IPS DF 4.7 (cell line): ENCODE results near the gene AMPD2.
"Not testable (repeated sequence)": the region's sequence is repeated elsewhere in the genome, so short reads cannot be mapped to it uniquely, and the experiment has no call there.

Experiments used
- DNase-seq: peaks from one replicate; pipeline ENCODE4 v3.0.0-alpha.2; 2013; ENCODE audit warnings: low spot score; ENCODE audit errors: extremely low read depth

The AMPD2 gene

DNA sequence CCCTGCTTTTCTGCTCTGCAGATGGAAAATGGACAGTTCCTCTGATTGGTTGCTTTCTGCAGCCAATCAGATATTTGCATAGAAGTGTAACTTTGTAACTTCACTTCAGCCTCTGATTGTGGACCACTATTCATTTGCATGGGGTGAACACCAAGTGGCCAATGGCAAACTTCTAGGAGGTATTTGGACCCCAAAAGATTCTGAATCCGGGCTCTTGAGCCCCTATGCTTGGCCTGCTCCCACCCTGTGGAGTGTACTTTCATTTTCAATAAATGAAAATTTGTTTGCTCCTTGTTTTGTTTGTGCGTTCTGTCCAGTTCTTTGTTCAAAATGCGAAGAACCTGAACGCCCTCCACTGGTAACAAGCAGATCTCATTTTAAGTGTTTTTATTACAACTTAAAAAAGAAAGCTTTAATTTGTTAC is 29.9 kb downstream of the AMPD2 start:
- no peak for DNase-seq

DNA sequence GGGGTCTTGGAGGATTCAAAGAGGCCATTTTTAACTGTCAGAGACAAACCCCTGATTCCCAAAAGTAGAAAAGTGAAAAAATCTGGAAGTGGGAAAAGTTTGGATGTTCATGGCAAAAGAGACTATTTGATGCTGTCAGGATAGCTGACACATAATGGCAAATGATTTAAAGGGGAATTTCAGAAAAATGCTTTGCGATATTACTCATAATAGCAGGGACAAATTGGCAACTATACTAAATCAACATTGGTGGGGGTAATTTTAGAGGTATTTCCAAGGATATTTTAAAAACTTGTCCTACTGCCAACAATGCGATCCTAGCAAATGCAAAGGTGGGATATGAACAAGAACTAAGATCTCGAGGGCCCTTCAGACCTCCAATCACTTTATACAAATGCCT is 31.0 kb downstream of the AMPD2 start:
- no peak for DNase-seq

DNA sequence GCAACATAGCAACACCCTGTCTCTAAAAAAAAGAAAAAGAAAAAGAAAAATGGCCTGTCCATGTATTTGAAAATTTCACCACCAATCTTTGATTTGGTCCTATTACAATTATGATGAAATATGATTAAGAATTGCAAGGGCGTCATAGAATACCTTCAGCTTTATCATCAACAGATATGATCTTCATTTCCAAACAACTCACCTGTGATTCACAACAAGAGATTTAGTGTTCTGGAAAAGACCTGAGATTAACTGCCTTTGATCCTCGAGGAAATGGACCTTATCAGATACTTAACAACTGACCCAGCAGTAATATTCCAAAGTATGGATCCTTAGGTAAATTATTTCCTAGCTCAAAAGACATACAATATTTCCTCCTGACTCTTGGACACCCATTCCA is 32.8 kb downstream of the AMPD2 start:
- DNase-seq: no peak

DNA sequence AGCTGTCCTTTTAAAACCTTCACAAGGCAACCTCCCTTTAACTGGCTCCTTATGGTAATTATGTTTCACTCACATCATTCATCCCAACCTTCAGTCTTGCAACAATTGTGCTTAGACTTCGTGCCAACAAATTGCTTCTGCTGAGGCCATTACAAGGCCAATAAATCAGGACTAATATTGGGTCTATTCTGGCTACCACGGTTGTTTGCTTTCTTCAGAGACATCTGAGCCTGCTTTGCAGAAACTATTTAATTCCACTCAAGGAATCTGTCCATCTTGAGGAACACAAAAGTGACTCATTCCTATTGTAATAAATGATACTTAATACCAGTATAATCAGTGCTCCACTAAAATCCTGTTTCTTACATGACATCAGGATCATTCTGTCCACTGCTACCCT is 33.7 kb downstream of the AMPD2 start:
- no peak for DNase-seq

DNA sequence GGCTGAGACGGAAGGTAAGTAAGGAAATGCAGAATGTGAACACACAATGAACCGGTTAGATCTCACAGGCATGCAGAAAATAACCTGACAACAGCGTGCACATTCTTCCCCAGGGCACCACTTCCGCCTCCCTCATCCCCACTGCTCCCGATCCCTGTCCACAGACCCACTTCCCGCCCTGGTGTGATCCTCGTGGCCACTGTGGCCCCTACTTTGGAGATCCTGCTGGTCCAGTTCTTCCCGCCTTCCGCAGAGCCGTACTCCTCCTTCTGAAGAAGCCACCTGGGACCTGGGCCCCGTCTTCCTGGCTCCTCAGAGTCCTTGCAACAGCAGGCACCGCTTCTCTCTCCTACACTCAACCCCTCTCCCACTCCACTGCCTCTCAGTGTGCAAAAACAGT is 34.9 kb downstream of the AMPD2 start:
- DNase-seq: no peak

DNA sequence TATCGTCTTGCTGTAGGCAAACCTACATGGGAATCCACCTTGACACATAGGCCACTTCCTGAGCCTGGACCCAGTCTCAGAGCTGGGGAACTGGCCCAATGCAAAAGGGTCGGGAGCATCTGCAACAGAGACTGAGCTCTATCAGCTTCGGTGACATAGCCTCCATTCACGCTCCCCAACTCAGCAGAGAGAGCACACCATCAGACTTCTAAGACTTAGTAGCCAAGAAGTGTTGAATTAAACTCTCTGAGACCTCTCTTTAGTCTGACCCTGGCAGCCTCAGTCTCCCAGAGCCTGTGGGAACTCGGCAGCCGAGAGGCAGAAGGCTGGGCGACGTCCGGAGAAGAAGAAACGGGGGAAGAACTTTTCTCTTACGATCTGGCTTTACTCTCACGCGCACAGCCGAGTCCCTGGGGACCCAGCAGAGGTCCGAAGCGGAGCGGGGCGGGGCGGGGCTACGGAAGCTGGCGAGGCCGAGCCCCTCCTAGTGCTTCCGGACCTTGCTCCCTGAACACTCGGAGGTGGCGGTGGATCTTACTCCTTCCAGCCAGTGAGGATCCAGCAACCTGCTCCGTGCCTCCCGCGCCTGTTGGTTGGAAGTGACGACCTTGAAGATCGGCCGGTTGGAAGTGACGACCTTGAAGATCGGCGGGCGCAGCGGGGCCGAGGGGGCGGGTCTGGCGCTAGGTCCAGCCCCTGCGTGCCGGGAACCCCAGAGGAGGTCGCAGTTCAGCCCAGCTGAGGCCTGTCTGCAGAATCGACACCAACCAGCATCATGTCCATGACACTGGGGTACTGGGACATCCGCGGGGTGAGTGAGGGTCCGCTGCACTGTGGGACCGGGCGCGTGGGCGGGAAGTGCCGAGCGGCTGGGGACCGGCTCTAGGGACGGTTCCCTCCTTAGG is 36.2 kb downstream of the AMPD2 start, which contains the start of gene GSTM4:
Gene GSTM4 (plus strand): TSS at position 485 of the 905 bp plus-strand sequence. CDS start 291 bp downstream, at position 776.
- no peak for DNase-seq

DNA sequence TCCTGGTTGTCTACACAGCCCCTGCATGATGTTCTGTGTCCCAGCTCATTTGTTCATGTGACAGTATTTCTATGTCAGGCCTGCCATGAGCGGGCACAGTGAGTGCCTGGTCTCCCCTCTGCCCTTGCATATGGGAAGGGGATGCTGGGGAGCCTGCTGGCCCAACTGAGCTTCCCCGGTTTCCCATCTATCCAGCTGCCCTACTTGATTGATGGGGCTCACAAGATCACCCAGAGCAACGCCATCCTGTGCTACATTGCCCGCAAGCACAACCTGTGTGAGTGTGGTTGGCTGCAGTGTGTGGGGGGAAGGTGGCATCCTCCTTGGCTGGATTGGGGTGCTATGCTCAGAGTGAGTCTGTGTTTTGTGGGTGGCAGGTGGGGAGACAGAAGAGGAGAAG is 37.8 kb downstream of the AMPD2 start:
- no peak for DNase-seq

DNA sequence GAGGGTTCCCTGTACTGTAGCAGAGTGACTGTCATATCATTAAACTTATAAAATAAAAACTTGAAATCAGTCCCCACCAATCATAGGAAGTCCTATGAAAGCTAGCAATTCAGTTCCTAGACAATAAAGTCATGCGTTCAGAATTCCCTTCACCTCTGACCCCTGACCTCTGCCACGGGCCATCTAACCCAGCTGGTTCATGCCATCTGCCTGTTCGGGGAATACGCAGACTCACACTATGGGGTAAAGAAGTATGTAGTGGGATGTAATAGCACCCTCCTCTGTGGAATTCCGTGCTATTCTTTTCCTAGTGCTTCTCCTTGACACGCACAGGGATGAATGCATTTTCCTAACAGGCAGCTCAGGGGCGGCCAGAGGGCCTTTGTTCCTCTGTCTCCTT is 38.3 kb downstream of the AMPD2 start:
- no peak for DNase-seq

DNA sequence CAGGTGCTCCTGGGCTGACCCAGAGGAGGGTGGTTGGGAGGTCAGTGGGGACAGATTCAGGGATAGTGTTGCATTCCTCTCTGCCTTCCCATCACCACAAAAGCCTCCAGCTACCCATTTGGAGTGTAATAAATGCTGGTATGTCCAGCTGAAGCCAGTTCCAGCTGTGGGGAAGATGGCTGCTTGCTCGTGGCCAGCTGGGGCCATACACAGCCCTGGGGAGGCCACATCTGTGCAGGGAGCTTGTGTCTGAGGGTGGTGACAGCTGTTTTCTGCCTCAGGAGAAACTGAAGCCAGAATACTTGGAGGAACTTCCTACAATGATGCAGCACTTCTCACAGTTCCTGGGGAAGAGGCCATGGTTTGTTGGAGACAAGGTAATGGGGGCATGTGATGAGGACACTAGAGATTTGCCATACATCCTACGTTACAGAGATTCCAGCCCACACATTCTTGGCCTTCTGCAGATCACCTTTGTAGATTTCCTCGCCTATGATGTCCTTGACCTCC is 39.0 kb downstream of the AMPD2 start:
- no peak for DNase-seq

DNA sequence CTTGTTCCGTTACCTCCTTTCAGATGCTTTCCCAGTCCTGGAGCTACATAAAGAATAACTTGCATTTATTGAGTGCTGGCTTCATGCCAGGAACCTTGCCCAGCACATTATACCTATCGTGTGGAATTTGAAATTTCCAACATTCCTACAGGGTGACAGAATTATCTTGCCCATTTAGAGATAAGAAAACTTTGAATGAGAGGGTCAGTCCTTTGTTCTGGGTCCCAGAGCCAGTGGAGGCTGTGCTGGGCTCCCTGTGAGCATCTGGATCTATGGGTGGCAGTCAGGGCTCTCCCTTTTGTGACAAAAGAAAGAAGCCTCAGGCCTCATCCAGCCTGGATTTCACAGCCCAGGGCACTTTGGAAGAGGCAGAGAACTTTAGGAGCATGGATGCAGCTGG is 39.5 kb downstream of the AMPD2 start:
- DNase-seq: no peak

DNA sequence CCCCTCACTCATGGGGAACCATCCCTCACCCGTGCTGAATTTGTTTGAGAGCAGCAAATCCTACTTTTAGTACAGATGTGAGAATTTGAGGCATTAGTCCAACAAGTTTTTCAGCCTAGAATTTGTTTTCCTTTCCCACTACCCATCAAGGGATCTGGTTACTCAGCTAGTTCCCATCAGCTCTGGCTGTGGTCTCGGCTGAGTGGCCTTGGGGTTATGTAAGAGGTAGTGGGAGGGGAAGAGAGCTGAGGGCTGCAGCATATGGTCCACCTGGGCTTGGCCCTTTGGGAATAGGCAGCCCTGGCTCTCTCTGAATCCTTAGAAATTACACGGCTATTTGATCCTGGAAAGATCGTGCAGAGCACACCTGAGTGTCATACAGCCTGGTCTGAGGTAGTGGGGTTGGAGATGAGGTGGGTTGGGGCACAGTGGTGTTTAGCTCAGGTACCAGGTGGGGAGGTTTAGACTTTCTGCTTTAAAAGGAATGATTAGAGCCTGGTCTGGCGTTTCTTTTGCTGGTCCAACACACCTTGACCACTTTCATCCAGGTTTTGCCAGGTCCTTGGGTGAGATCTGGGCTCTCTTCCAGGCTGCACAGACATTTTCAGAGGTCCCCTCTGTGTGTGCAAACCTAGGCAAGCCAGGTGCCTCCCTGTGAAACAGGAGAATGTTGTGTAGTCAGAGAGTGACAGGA is 40.5 kb downstream of the AMPD2 start:
- DNase-seq: no peak

DNA sequence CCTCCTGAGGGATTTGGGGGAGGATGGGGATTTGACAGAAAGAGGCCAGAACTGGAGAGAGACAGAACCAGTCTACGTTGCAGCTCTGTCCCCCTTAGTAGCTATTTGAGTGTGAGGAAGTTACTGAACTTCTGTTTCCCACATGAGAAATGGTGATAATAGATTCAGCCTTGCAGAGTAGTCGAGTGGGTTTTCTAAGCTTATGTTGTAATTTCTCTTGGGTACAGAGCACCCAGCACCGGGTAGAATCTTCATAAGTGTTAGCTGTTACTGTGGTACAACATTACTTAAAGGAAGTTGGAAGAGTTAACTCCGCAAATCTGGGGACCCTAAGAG is 41.0 kb downstream of the AMPD2 start:
- DNase-seq: not testable (repeated sequence)

DNA sequence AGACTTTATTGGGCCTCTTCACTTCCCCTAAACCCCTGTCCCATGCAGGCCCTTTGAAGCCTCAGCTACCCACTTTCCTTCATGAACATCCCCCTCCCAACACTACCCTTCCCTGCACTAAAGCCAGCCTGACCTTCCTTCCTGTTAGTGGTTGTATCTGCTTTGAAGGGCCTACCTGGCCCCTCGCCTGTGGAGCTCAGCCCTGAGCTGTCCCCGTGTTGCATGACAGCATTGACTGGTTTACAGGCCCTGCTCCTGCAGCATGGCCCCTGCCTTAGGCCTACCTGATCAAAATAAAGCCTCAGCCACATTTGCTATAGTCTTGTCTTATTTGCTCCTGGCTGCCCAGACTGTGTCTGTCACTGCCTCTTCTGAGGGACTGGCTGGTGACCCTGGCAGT is 41.8 kb downstream of the AMPD2 start:
- no peak for DNase-seq

DNA sequence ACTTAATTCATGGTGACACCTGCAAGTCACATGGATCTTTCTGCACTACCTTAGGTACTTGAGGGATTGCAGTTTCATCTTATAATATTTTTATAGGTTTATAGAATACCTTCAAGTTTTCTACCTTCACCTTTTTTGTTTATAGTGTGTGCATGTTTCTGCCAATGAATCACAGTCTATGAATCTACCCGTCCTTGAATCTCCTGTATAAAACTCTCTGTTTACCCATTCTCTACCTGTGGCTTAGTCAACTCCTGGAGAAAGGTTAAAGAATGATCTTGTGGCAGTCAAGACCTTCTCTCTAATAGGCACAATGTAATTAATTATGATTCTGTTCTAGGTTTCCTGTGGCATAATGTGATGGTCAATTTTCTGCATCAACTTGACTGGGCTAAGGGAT is 45.0 kb downstream of the AMPD2 start:
- DNase-seq: no peak

DNA sequence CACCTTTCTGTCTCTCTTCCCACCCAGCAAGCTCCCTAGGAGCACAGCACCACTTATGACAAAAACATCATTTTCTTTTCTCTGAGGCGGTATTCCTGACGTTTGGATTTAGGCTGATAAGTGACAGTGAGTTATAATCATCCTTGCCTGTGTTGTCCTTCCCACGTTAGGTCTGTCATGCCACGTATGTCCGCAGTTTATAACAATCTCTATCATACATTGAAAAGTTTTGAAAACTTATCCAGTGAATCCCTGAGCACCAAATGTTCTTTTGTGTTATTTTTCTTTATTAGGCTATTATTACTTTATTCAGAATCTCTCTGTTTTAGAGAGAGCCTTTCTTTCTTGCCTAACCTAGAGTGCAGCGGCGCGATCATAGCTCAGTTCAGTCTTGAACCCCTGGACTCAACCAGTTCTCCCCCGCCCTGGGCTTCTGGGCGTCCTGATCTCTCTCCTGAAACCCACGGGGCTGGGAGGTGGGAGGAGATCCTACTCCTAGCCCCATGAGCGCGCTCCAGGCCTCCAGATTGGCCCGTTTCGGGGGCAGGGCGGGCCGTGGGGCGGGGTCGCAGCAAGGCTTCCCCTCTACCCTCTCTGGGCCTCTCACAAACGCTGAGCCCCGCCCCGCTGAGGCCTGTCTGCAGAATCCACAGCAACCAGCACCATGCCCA is 48.0 kb downstream of the AMPD2 start, which contains the start of gene GSTM2:
Gene GSTM2 (plus strand): TSS at position 606 of the 671 bp plus-strand sequence. CDS start 59 bp downstream, at position 665.
- no peak for DNase-seq

DNA sequence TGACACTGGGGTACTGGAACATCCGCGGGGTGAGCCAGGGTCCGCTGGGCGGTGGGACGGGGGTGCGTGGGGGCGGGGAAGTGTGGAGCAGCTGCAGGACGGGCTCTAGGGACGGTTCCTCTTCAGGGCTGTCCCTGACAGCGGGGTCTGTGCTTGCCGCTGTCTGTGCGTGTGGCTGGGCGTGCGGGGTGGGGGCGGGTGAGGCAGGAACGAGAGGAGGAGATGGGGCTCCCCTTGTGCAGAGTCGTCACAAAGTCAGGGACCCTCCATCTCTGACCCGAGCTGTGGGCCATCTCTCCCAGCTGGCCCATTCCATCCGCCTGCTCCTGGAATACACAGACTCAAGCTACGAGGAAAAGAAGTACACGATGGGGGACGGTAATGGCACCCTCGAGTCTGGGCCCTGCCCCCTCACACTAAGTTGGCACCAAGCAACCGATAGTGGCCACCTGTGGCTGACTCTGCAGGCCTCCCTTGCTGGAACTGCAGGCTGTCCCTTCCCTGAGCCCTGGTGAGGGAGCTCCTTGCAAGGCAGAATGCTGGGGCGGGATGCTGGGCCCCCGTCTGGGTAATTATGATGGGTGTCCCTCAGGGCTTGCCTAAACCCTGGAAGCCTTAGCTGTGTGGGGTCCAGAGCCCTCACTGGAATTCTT is 48.6 kb downstream of the AMPD2 start:
- no peak for DNase-seq

DNA sequence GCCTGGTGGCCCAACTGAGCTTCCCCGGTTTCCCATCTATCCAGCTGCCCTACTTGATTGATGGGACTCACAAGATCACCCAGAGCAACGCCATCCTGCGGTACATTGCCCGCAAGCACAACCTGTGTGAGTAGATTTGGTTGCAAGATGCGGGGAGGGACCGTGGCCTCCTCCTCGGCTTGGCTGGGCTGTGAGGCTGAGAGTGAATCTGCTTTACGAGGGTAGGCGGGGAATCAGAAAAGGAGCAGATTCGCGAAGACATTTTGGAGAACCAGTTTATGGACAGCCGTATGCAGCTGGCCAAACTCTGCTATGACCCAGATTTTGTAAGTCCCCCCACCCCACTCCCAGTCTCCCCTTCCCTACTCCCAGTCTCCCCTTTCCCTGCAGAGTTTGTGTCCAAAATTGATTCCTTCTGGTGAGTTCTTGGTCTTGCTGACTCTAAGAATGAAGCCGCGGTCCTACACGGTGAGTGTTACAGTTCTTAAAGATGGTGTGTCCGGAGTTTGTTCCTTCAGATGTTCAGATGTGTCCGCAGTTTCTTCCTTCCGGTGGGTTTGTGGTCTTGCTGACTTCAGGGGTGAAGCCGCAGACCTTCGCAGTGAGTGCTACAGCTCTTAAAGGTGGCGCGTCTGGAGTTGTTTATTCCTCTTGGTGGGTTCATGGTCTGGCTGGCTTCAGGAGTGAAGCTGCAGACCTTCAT is 49.8 kb downstream of the AMPD2 start:
- no peak for DNase-seq

DNA sequence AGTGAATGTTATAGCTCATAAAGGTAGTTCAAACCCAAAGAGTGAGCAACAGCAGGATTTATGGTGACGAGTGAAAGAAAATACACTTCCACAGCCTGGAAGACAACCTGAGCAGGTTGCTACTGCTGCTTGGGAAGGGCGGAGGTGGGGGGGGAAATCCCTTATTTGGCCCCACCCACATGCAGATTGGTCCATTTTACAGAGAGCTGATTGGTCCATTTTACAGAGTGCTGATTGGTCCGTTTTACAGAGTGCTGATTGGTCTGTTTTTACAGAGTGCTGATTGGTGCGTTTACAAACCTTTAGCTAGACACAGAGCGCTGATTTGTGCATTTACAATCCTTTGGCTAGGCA is 50.3 kb downstream of the AMPD2 start:
- not testable (repeated sequence) for DNase-seq

DNA sequence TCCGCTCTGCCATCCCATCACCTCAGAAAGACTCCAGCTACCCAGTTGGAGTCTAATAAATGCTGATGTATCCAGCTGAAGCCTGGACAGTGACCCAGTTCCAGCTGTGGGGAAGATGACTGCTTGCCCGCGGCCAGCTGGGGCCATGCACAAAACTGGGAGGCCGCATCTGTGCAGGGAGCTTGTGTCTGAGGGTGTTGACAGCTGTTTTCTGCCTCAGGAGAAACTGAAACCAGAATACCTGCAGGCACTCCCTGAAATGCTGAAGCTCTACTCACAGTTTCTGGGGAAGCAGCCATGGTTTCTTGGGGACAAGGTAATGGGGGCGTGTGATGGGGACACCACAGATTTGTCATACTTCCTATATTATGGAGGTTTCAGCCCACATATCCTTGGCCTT is 51.4 kb downstream of the AMPD2 start:
- no peak for DNase-seq

DNA sequence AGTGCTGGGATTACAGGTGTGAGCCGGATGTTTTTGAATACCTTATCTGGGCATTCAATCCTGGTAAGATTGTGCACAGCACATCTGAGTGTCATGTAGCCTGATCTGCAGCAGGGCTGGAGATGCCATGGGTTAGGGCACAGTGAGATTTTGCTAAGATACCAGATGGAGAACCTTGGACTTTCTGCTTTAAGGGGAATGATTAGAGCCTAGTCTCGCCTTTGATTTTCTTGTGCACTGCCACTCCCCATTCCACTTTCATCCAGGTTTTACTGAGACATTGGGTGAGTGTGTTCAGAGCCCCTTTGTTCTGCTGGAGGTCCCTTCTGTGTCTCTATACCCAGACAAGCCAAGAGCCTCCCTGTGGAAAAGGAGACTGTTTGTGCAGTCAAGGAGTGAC is 54.2 kb downstream of the AMPD2 start:
- DNase-seq: not testable (repeated sequence)
